NCI-H345 treated with DMSO at 0.1 percent for 48 hours (cell line): ENCODE data around the gene MAPKAPK3.

Experiments used
- DNase-seq: peaks from one replicate; lab custom pipeline; 2025; ENCODE audit not compliant: unreplicated experiment; lab: John Stamatoyannopoulos, UW

Gene MAPKAPK3

DNA sequence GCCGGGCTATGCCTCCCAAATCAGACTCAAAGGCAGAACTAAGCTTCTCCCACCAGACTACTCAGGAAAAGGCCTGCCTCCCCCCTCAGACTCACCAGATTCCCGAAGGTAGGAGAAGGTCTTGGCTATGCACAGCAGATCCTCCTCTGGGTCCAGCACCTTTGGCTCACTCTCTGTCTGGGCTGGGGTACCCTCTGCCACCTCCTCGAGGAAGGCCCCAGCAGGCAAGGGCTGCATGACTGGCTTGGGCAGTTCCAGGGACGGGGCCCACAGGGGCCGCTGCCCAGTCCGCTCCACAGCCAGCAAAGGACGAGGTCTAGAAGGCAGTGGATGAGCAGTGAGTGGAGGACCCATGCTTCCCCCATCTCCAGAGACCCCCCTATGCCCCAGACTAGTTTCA is 8.7 kb upstream of the MAPKAPK3 start:
- DNase-seq = no peak

DNA sequence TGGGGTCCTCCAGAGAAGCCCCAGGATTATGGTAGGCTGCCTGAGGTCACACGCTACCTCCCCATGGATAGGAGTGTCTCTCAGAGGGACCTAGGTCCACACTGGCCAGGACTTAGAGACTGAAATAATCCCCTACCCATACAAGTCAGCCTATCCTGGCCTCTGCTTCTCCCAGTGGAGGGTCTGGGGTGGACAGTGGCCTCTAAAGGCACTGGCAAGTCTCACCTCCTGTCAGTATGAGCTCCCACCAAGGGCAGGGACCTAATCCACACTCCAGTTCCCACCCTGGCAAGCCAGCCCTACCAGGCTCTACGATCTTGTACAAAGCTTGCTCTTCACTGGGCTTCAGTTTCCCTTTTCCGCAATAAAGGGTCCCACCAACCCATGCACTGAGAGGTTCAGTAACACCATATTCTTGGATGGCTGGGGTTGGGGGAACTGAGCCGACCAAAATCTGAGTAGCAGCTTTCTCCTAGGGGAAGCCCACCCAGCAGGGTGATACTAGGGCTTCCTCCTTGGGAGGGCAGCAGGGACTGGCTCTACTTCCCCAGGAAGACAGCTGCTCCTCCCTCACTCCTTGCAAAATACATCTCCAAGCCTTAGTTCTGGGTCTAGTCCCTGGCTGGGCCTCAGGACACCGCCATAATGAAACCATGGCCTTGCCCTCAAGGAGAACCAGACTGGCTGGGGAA is 7.7 kb upstream of the MAPKAPK3 start:
- no peak for DNase-seq

DNA sequence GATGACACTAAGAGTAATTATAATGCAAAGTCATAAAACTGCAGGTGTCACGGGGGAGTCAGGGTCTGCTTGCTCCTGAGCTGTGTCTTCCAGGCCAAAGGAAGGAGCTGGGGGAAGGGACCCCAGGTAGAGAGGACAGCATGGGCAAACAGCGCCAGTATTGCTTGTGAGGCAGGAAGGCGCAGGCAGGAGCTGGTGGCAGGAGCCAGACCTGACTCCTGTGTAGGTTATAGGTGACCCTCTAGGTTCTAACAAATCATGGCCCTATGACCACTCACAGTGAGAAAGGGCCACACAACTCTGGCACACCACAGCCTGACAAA is 7.2 kb upstream of the MAPKAPK3 start:
- no peak for DNase-seq

DNA sequence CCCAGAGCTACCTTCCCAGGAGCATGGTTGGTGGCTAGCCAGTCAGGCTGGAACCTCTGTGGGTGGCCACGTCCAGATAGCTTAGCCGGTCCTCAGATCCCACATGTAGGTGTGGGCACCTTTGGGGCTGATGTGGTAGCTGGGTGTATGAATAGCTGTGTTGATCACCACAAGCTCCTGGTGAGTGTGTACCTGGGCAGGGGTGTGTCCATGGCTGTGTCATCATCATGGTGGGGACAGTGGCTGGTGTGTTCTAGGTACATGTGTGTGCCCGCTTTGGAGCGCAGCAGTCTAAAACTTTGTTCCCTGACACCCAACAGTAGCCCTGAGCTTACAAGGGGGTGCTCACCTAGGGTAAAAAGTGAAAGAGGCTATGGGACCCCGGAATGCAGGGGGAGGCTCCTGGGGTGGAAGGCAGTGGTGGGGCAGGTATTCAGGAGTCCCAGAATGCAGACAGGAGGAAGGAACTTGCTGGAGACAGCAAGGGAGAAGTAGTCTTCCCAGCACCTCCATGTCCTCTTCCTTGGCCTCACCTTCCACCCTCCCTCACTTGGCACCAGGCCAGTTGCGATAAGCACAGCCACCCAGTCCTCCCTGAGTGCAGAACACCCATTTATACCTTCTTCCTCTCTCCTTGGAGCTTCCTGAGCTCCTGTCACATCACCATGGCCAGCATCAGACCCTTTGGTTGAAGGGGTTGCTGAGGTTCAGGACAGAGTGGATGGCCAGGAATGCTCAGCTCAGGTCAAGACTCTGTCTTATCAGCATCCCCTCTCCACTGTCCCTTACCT is 6.6 kb upstream of the MAPKAPK3 start:
- no peak for DNase-seq

DNA sequence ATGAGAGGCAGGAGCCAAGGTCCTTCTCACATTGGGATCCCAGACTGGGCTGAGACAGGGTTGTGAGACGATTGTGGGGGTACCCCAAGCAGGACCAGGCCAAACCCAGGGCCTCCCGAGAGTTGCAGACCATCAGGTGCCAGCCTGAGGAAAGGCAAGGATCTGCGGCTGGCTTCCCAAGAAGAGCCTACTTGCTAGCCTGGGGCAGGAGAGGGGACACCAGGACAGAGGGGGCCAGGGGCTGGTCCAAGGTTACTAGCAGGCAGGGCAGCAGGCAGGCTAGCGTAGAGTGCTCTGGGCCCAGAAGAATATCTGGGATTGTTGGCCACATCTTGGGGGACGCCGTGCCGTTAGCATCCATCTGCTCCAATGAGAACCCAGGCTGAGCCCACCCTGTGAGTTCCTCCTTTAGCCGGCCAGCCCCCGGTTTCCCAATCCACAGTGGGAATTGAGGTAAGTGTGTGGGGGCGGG is 5.9 kb upstream of the MAPKAPK3 start:
- no peak for DNase-seq

GRCh38 chr3:50611464-50612233 is 5.3 kb upstream of the MAPKAPK3 start, which contains the start of gene CISH:
TSS of gene CISH (minus strand) at chr3:50611774. CDS start at chr3:50611650, 124 bp downstream.
- peak; percentile 23 for DNase-seq

- DNase-seq = no peak
Observed at GRCh38 chr3:50612234-50612882, 4.6 kb upstream of the MAPKAPK3 start.

GRCh38 chr3:50612970-50613846 is 3.7 kb upstream of the MAPKAPK3 start:
- DNase-seq = no peak

GRCh38 chr3:50615190-50615589 is 1.8 kb upstream of the MAPKAPK3 start:
- DNase-seq = no peak

- peak; percentile 76 for DNase-seq
Observed at GRCh38 chr3:50616003-50616769, 765 bp upstream of the MAPKAPK3 start.

GRCh38 chr3:50616770-50617095 is 218 bp upstream of the MAPKAPK3 start:
- DNase-seq = peak; percentile 53

- no peak for DNase-seq
Observed at GRCh38 chr3:50617911-50618481, 1.0 kb downstream of the MAPKAPK3 start.

DNA sequence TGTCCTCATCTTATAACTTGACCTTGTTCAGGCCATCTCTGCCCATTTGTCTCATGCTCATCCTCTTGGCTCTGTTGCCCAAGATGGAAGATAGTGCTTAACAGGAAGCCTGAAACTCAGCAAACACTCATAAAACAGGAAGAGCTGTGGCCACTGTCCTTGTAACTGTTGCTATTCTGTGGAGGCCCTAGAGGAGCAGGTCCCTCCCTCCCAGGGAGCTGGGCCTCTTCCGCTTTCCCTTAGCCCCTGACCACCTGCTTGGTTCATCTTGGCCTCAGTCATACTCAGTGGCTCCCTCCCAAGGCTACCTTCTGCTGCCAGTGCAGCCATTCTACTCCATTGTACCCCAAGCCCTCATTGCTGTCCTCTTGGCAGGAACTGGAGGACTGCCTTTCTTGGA is 3.5 kb downstream of the MAPKAPK3 start:
- no peak for DNase-seq

GRCh38 chr3:50620820-50621219 is 3.9 kb downstream of the MAPKAPK3 start:
- DNase-seq = no peak

GRCh38 chr3:50622881-50623280 is 5.9 kb downstream of the MAPKAPK3 start:
- no peak for DNase-seq

DNA sequence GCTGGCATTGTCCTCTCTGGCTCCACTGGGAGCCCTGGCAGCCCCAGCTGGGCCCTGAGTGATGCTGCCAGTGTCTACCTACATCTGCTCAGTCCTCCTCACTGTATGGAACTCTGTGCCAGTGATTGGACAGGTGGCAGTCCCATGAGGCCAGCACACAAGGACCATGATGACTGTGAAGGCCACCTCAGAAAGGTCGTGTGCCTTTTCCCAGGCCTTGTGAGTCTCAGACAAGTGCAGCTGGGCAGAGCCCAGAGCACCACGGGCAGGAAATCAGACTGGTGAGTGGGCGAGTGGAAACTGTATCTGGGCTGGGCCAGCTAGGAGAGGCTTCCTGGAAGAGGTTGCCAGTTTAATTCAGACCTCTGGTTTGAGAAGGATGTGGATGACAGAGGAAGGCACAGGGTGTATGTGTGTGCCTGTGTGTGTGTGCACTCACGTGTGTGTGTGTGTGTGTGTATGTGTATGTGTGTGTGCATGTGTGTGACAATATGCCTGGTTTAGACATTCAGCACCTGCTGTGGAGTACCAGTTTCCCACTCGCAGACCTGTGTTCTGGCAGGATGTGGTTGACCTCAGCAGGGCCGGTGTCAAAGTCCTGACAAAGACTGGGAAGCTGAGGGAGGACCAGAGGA is 7.0 kb downstream of the MAPKAPK3 start:
- DNase-seq = no peak

DNA sequence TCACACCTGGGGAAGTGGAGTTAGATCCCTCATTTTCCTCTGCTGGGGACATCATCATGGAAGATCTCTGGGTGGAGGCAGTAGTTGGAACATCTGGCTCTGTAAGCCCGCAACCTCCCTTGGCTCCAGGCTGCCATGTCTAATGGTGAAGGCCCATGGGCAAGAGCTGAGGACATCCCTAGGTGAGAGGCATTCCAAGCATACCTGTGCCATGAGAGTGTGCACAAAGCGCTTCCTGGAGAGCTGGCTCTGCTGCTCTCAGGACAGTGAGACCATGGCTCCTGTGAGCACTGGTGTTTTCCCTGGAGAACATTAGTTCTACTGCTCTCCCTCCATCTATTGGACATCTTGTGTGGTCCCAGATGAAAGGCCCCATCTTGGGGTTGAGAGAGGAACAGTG is 7.7 kb downstream of the MAPKAPK3 start:
- no peak for DNase-seq

- no peak for DNase-seq
Observed at GRCh38 chr3:50625231-50626182, 8.6 kb downstream of the MAPKAPK3 start.
